Urinary bladder (tissue), 4 donors: Measurements from ENCODE around the gene SREBF1. TPM values are rescaled to one million over a fixed set of nuclear protein-coding genes. Genes with fewer than 3 reads are reported as not detected.

Experiments used
- DNase-seq: peaks from one replicate; pipeline ENCODE4 v3.0.0-alpha.2; 2015; ENCODE audit errors: extremely low spot score
- H3K27ac ChIP-seq: one replicate; pipeline ENCODE4 v1.5.1; 2013; ENCODE audit warnings: low read depth, mild to moderate bottlenecking, moderate library complexity
- H3K36me3 ChIP-seq: one replicate; pipeline ENCODE4 v1.6.1; 2013; ENCODE audit warnings: mild to moderate bottlenecking, moderate library complexity; ENCODE audit not compliant: insufficient read depth
- H3K4me1 ChIP-seq: one replicate; pipeline ENCODE4 v1.6.1; 2013; ENCODE audit warnings: mild to moderate bottlenecking, moderate library complexity; ENCODE audit not compliant: insufficient read depth
- H3K4me3 ChIP-seq: one replicate; pipeline ENCODE4 v1.5.1; 2013; ENCODE audit warnings: low read depth, low read length
- WGBS: extraction: QIAGEN DNeasy Blood & Tissue Kit; methylation state at CpG from one replicate; pipeline ENCODE4 v1.1.7; 2013; 5-methylcytosine and 5-hydroxymethylcytosine counted together
- polyA plus RNA-seq: library from polyadenylated mRNA; stranded (reverse); fragments of 200-250 nt; gene quantifications from one replicate; pipeline ENCODE4 v1.2.3, GENCODE V29; 2013
- total RNA-seq: library from RNA; depleted of rRNA; stranded (reverse); fragments of >200 nt; gene quantifications from one replicate; pipeline ENCODE4 v1.2.3, GENCODE V29; 2014
- donor health status: healthy with polysubstance abuse.
- donor health status: healthy.

SREBF1 gene
- total and polyA plus RNA-seq, 2 donors: 21.1 to 56.2 TPM

DNA sequence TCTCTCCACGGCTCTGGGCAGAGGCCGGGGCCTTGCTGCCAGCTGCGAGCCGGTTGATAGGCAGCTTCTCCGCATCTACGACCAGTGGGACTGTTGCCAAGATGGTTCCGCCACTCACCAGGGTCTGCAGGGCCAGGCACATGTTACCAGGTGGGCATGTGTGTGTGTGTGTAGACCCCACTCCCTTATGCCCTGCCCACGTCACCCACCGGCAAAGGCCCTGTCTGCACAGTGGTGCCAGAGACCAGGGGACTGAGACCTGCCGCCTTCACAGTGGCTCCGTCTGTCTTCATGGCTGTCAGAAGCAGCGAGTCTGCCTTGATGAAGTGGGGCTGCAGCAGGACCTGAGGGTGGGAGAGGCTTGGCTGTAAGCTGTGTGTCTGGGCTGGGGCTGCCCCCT, 17.7 kb downstream of the SREBF1 start:
- H3K4me1 ChIP-seq: no peaks in the 10 kb centered on the region
- no peak overlapping the region for H3K27ac ChIP-seq
- WGBS: 90% methylated on average over 12 of the region's 12 CpGs

DNA sequence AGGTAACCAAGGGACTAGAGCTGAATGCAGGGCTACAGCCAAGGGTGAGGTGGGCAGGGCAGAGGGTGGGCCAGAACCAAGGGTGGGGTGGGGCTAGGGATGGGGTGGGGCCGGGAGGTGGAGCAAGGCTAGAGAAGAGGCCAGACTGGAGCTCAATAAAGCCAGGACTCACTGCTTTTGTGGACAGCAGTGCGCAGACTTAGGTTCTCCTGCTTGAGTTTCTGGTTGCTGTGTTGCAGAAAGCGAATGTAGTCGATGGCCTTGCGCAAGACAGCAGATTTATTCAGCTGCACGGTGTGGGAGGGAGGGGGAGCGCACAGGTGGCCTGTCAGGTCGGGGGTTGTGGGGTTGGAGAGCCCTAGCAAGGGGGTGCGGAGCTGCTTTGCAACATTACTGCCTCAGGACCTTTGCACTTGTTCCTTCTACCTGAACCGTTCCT, 18.7 kb downstream of the SREBF1 start:
- DNase-seq: no peak
- no peak overlapping the region for H3K27ac ChIP-seq
- WGBS: 78% methylated on average over 10 of the region's 10 CpGs
- no peak overlapping the region for H3K4me3 ChIP-seq
- peaks cover 5% of the 10 kb centered on the region for H3K36me3 ChIP-seq
- H3K4me1 ChIP-seq: no peaks in the 10 kb centered on the region

More for the DNA sequence above, 17.7 kb downstream of the SREBF1 start:
- Histone ChIP-seq H3K4me3 (no peak overlapping the region), H3K36me3 (peaks cover 5% of the 10 kb centered on the region)
- DNase-seq: no peak

DNA sequence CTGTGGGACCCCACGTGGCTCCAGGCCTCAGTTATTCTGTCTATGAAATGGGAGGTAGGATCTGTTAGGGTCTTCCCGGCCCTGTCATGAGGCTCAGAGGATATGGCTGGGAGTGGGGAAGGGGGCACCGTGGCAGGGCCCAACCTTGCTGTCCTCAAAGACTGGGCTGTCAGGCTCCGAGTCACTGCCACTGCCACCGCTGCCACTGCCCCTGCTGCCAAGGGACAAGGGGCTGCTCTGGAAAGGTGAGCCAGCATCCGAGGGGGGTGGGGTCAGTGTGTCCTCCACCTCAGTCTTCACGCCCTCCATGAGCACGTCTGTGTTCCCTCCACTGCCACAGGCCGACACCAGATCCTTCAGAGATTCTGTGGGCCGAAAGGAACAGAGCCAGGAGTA, 19.2 kb downstream of the SREBF1 start:
- 91% methylated on average over 10 of the region's 10 CpGs for WGBS
- Histone ChIP-seq H3K4me3 (no peak overlapping the region), H3K4me1 (no peaks in the 10 kb centered on the region), H3K36me3 (peaks cover 7% of the 10 kb centered on the region), H3K27ac (no peak overlapping the region)
- DNase-seq: no peak

DNA sequence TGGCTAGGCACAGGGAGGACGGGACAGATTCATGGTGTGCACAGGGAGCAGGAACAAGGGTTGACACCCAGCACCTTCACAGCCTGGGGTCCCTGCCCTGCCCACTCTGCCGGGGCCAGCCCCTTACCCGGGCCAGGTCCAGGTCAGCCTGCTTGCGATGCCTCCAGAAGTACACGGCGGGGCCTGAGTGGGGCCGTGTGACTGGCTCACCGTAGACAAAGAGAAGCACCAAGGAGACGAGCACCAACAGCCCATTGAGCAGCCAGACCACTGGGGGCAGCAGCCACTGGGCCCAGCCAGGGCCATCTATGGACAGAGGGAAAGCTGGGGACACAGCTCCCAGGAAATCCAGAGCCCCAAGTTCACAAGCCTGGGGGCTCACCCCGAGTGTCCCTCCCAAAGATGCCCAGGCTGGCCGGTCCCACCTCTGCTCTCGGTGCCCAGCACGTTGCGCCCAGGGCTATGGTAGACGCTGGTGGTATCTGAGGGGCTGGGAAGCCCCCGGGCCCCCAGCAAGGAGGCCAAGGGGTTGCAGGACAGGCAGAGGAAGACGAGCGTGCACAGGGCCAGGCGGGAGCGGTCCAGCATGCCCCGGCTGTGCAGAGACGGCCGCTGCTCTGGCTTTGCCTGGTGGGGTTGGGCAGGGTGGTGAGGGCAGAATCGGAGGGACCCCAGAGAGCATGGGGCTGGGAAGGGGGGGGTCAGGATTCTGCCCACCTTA, 19.8 kb downstream of the SREBF1 start:
- H3K36me3 ChIP-seq: peaks cover 7% of the 10 kb centered on the region
- no peak for DNase-seq
- H3K4me1 ChIP-seq: no peaks in the 10 kb centered on the region
- 87% methylated on average over 24 of the region's 24 CpGs for WGBS
- H3K4me3 ChIP-seq: no peak overlapping the region
- H3K27ac ChIP-seq: no peak overlapping the region

DNA sequence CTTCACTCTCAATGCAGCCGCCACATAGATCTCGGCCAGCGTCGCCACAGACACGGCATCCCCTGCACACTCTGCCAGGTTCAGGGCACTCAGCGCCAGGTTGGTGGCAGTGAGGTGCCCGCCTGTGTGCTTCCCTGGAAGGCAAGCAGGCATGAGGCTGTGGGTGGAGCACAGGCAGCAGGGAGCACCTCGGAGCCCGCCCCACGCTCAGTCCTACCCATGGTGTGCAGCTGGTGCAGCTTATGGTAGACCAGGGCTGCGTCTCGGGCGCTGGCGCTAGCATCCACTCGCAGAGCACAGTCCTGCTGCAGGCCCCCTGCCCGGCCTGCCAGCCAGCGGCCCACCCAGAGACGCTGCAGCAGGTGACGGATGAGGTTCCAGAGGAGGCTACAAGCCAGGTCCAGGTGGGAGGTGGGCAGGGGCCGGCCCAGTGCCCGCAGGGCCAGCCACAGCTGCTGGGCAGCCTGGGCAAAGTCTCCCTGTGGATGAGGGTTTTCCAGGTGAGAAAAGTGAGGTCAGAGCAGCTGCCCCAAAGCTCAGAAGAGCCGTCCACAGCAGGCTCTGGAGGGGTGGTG, 20.5 kb downstream of the SREBF1 start:
- Histone ChIP-seq H3K27ac (no peak overlapping the region), H3K4me1 (no peaks in the 10 kb centered on the region), H3K4me3 (no peak overlapping the region), H3K36me3 (peaks cover 7% of the 10 kb centered on the region)
- 94% methylated on average over 22 of the region's 22 CpGs for WGBS
- no peak for DNase-seq

DNA sequence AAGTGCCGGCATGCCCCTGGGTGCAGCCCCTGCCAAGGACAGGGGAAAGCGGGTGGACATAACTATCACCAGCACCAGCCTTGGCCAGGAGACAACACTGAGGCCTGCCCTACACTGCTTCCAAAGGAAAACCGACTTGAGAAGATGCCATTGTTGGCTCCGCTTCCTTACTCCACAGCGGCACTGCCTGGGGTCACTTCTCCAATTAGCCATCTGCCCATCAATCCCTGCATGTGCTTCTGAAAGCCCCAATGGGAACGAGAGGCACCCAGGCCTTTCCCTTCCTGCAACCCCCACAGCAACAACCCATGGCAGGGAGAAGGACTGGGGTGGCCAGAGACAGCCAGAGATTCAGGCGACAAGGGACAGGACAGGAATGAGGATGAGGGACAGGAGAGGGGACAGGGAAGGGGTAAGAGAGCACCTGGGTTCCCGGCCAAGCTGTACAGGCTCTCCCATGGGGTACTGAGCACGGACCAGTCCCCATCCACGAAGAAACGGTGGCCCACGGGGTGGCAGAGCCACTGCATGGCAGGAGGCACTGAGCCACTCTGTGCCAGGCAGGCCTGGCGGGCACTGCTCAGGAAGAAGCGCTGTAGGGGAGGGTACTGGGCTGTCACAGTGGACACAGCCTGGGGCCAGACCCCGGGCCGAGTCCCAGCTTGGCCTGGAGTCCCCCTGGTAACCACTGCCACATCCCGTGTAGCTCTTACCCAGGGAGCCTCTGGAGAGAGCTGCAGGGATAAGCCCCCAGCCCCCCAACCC, 21.2 kb downstream of the SREBF1 start:
- Histone ChIP-seq H3K27ac (no peak overlapping the region), H3K4me3 (no peak overlapping the region), H3K4me1 (no peaks in the 10 kb centered on the region), H3K36me3 (peaks cover 7% of the 10 kb centered on the region)
- DNase-seq: no peak
- 86% methylated on average over 17 of the region's 17 CpGs for WGBS

DNA sequence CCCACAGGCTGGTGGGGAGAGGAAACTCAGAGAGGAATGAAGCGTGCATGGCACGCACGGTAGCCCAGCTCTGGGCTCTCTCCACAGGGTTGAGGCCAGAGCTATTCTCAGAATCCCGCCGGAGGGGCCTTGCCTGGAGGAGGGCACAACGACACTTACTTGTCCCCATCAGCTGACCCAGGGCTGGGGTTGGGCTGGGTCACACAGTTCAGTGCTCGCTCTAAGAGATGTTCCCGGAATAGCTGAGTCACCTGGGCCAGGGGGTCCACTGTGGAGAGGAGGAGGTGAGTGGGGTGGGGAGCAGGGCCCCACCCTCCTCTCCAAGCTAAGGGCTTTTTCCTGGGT, 21.8 kb downstream of the SREBF1 start:
- Histone ChIP-seq H3K27ac (no peak overlapping the region), H3K36me3 (peaks cover 7% of the 10 kb centered on the region), H3K4me1 (no peaks in the 10 kb centered on the region), H3K4me3 (no peak overlapping the region)
- no peak for DNase-seq
- 80% methylated on average over 8 of the region's 8 CpGs for WGBS

DNA sequence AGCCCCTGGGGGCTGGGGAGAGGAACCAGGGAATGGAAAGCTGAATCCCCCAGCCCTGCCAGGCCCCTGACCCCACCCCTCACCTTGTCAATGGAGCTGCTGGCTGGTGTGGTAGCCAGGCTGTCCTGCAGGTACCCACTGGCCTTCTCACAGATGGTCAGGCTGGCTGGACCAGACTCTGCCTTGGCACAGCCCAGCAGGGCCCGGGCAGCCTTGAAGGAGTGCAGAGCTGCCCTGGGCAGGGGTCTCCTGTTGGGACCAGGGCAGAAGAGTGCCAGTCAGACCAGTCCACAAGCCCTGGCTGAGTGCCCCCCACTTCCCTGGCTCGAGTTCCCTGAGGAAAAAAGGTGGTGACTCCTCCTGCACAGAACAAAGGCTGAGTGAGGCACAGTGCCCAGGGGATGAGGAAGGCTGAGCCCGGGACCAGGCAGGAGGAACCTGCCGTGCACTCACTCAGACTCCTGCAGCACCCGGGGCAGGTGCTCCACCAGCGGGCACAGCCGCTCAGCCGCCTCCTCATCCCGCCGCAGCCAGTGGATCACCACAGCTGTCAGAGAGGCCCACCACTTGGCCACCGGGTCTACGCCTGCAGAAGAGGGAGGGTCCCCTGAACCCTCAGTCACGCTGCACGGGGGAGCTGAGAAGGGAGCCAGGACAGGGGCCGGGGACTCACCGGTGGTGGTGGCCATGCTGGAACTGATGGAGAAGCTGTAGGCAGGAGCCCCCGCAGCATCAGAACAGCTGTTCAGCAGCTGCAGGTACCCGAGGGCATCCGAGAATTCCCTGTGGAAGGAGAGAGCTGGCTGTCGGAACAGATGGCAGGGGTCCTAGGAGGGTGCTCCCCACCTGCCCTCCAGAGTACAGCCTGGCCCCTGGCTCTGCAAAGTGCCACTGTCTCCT, 22.4 kb downstream of the SREBF1 start:
- peaks cover 7% of the 10 kb centered on the region for H3K36me3 ChIP-seq
- H3K4me3 ChIP-seq: no peak overlapping the region
- no peak overlapping the region for H3K27ac ChIP-seq
- no peaks in the 10 kb centered on the region for H3K4me1 ChIP-seq
- whole genome bisulfite sequencing: 88% methylated on average over 20 of the region's 20 CpGs
- DNase-seq: no peak

DNA sequence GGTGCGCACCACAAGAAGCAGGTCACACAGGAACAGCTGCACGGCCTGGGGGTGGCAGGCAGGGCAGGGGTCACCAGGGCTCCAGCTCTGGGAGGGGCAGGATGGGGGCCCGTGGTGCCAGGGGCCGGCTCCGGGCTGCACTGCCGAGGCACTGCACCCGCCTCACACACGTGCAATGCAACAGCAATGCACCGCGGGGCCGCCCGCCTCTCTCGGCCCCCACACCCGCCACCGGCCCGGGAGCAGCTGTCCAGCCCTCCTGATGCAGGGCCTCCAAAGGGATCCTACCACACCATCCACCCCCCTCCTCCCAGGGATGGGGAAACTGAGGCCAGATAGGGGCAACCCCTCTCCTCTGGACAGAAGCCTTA, 23.1 kb downstream of the SREBF1 start:
- Histone ChIP-seq H3K4me1 (no peaks in the 10 kb centered on the region), H3K36me3 (peaks cover 7% of the 10 kb centered on the region)
- WGBS: 84% methylated on average over 16 of the region's 16 CpGs

DNA sequence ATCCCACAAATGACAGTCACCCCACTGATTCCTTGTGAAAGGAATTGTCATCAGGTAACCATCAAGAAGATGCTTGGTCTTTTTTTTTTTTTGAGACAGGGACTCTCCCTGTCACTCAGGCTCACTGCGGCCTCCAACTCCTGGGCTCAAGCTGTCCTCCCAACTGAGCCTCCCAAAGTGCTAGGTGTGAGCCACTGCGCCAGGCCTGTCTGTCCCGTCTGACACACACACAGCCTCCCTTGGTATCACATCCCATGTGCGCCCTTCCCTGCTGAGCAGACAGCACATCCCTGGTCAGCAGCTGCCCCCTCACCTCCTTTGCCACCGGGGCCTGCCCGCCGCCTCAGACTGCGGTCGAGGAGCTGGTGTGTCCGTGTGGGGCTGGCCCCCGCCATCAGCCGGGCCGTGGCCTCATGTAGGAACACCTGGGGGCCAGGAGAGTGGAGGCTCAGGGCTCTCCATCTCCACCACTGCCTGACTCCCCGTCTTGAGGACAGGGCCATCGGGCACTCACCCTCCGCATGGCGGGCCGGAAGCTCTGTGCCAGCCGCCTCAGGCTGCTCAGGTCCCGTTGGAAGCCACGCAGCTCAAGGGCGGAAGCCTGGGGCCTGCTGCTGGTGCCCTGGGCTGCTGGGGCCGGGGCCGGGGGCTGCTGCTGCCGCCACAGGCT, 23.6 kb downstream of the SREBF1 start:
- H3K4me1 ChIP-seq: no peaks in the 10 kb centered on the region
- H3K36me3 ChIP-seq: peaks cover 4% of the 10 kb centered on the region
- DNase-seq: no peak
- no peak overlapping the region for H3K4me3 ChIP-seq
- WGBS: 93% methylated on average over 25 of the region's 25 CpGs
- H3K27ac ChIP-seq: no peak overlapping the region

More for the DNA sequence above, 23.1 kb downstream of the SREBF1 start:
- no peak for DNase-seq
- no peak overlapping the region for H3K4me3 ChIP-seq
- no peak overlapping the region for H3K27ac ChIP-seq

DNA sequence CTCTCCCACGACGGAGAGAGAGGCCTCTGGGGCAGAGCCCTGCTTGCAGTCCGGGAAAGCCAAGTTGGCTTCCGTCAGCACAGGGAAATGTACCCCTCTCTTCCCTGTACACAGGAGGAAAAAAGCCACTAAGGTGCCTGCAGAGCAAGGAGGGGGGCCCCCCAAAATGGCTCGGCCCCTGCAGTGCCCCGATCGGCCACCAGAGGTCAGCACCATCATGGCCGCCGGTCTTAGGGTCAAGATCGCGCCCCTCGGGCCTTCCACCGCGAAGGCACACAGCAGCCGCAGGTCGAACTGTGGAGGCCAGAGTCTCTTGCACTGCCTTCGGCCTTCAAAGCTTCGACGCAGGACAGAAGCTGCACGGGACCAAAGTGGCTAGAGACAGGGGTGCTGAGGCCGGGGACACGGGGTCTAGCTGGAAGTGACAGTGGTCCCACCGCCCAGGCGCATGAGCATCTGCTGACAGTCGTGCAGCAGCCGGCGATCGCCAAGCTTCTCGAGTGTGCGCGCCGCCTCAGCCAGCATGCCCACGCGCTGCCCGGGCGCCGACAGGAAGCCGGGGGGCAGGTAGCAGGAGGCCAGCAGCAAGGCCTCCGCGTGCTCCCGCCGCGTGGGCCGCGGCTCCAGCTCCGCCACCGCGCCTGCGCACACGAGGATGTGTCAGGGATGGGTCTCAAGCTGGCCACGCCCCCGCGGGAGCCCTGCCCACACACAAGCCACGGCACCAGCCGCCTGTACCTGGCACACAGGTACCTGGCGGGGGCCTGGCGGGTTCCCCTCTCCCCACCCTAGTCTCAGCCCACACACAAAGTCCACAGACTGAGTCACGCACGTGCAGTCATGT, 24.4 kb downstream of the SREBF1 start:
- 58% methylated on average over 59 of the region's 59 CpGs for WGBS
- Histone ChIP-seq H3K4me3 (no peak overlapping the region), H3K36me3 (peaks cover 4% of the 10 kb centered on the region), H3K4me1 (no peaks in the 10 kb centered on the region), H3K27ac (no peak overlapping the region)
- peak; percentile 52 for DNase-seq

DNA sequence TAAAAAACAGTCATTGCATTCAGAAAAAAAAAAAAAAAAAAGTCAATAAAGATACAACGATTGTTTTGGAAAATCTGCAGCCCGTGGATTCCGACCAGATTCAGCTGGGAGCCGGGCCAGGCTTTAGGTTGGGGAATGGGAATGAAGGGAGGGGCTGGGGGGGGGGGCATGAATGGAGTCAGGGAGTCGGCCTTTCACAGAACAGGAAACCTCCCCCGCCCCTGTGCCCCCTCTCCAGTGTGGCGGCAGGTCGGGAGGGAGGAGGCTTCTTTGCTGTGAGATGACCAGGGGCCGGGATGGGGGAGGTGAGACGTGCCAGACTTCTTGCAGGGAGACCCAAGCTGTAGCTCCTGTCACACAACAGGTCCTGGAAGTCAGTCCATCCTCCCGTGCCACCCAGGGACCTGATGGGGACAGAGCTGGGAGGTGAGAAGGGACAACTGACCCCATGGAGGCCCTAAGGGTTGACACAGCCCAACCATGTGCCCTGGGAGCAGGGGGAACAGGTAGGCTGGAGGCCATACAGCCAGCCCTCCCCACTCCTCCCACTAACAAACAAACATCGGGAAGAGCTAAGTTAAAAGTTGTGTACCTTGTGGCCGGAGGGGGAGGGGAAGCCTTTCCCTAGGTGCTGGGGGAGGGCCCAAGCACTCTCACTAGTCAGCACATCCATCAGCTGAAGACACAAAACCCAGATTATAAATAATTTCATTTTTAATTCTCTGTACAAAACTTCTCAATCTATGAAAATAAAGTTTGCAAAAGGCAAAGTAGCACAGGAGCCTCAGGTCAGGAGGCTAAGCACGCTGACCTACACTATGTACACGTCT, 25.2 kb downstream of the SREBF1 start:
- Histone ChIP-seq H3K36me3 (peaks cover 6% of the 10 kb centered on the region), H3K4me1 (no peaks in the 10 kb centered on the region), H3K4me3 (no peak overlapping the region), H3K27ac (peak overlapping the region; percentile 47)
- 31% methylated on average over 15 of the region's 15 CpGs for WGBS
- no peak for DNase-seq
